Choroid plexus epithelial cell (primary cell): ENCODE results near the gene NOS3.

Experiments
- DNase-seq: peaks from one replicate; pipeline ENCODE4 v3.0.0-alpha.2; 2010; ENCODE audit warnings: low read depth
- H3K4me3 ChIP-seq: 2 replicates; pipeline ENCODE4 v1.5.1; 2011; ENCODE audit warnings: low read depth, mild to moderate bottlenecking, control low read depth, low read length, moderate library complexity
- CTCF ChIP-seq: conservative IDR thresholded peaks from 2 replicates; pipeline ENCODE4 v1.5.1; 2011; ENCODE audit warnings: low read depth, mild to moderate bottlenecking, control low read depth, inconsistent platforms, low read length, moderate library complexity

NOS3 gene

GRCh38 chr7:151060416-151061212 lies 69.8 kb downstream of the NOS3 start:
- peak; percentile 44 for DNase-seq
- peak overlapping the region; percentile 77 for H3K4me3 ChIP-seq
- peak; percentile 29 for TF ChIP-seq CTCF

- TF ChIP-seq CTCF, result no peak
- peak overlapping the region; percentile 77 for H3K4me3 ChIP-seq
- peak; percentile 52 for DNase-seq
Observed at GRCh38 chr7:151061213-151062110, 70.6 kb downstream of the NOS3 start.

- peak overlapping the region; percentile 77 for H3K4me3 ChIP-seq
- no peak for DNase-seq
- TF ChIP-seq CTCF, result no peak
Observed at GRCh38 chr7:151062111-151062398, 71.2 kb downstream of the NOS3 start.

GRCh38 chr7:151062399-151063211 lies 71.8 kb downstream of the NOS3 start:
- peak; percentile 80 for DNase-seq
- H3K4me3 ChIP-seq, result peak overlapping the region; percentile 40
- TF ChIP-seq CTCF, result no peak

- peak; percentile 80 for DNase-seq
- H3K4me3 ChIP-seq, result peak overlapping the region; percentile 28
- TF ChIP-seq CTCF, result no peak
Observed at GRCh38 chr7:151063212-151063561, 72.4 kb downstream of the NOS3 start.
